Suppressor macrophage treated with lipopolysaccharide for 1 hour (primary cell): Measurements from ENCODE around the gene HCN3.
"Not testable (repeated sequence)": the region's sequence is repeated elsewhere in the genome, so short reads cannot be mapped to it uniquely, and the experiment has no call there.

Experiments used
- DNase-seq, 3 donors: peaks; one replicate each; pipeline ENCODE4 v3.0.0-alpha.2; 2020 to 2022

Gene HCN3

GRCh38 chr1:155318082-155318481 is 40.8 kb downstream of the HCN3 start:
- DNase-seq = no peak

GRCh38 chr1:155319536-155319935 is 42.3 kb downstream of the HCN3 start:
- no peak for DNase-seq

- peak in 1 of 3 donors; percentile 4 for DNase-seq
Measured at GRCh38 chr1:155320252-155320651, 43.0 kb downstream of the HCN3 start.

GRCh38 chr1:155320661-155321617 is 43.7 kb downstream of the HCN3 start, which contains the start of gene RUSC1:
RUSC1 (plus strand) TSS chr1:155320894; CDS start chr1:155321774, 880 bp downstream.
- peak; percentile 61 to 77 (median 62) for DNase-seq

GRCh38 chr1:155321639-155322503 is 44.6 kb downstream of the HCN3 start:
- no peak for DNase-seq

- DNase-seq = peak; percentile 41 to 62 (median 54)
Measured at GRCh38 chr1:155322571-155322952, 45.3 kb downstream of the HCN3 start.

GRCh38 chr1:155322953-155323728 is 45.9 kb downstream of the HCN3 start:
- peak; percentile 92 to 96 (median 92) for DNase-seq

GRCh38 chr1:155323729-155324036 is 46.4 kb downstream of the HCN3 start:
- peak; percentile 95 to 97 (median 96) for DNase-seq

- peak; percentile 99 for DNase-seq
Measured at GRCh38 chr1:155324037-155324716, 46.9 kb downstream of the HCN3 start.

GRCh38 chr1:155324717-155325602 is 47.7 kb downstream of the HCN3 start:
- peak; percentile 44 to 72 (median 46) for DNase-seq

- no peak for DNase-seq
Measured at GRCh38 chr1:155325603-155325893, 48.3 kb downstream of the HCN3 start.

- no peak for DNase-seq
Measured at GRCh38 chr1:155326020-155326526, 48.8 kb downstream of the HCN3 start.

- no peak for DNase-seq
Measured at GRCh38 chr1:155326631-155327037, 49.4 kb downstream of the HCN3 start.

- no peak for DNase-seq
Measured at GRCh38 chr1:155327981-155328380, 50.7 kb downstream of the HCN3 start.

GRCh38 chr1:155328856-155329255 is 51.6 kb downstream of the HCN3 start:
- not testable (repeated sequence) for DNase-seq

GRCh38 chr1:155329980-155330598 is 52.8 kb downstream of the HCN3 start:
- peak; percentile 20 to 27 (median 21) for DNase-seq

- DNase-seq = no peak
Measured at GRCh38 chr1:155334962-155335361, 57.7 kb downstream of the HCN3 start.
